Subcutaneous adipose tissue (tissue), 4 donors: ENCODE results near the gene SRGAP1. TPM values are rescaled to one million over a fixed set of nuclear protein-coding genes. Genes with fewer than 3 reads are reported as not detected.

Experiments
- CTCF ChIP-seq: fragments of 450-650 bp; IDR thresholded peaks from one replicate; pipeline ENCODE4 v1.5.1; 2016; ENCODE audit warnings: low read depth, mild to moderate bottlenecking, control low read depth, antibody characterized with exemption, moderate library complexity
- total RNA-seq, 4 donors: library from RNA; depleted of rRNA; stranded (reverse); fragments of >200 nt; gene quantifications; one replicate each; pipeline ENCODE4 v1.1.0, GENCODE V29; 2016

SRGAP1 gene
- total RNA-seq, 4 donors from 2014 or later = 10.0 to 27.2 (median 23.8) TPM

GRCh38 chr12:64170730-64171129 lies 326.2 kb downstream of the SRGAP1 start:
- no peak for TF ChIP-seq CTCF

DNA sequence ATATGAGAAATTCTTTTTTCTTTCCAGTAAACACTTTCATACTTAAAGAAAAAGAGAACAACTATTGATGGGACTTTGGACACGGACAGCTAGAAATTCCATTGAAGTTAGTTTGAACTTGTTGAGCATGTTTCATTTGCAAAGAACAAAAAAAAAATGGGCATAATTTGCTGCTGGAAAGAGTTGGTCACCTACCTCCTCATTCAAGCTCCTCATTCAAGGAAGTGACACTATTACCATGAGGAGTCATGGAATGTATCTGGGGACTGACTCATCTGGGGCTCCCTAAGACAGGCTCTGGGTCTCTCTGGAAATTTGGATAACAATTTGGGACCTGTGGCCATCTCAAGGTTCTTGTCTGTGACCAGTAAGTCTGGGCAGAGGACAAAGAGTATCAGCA lies 327.2 kb downstream of the SRGAP1 start:
- no peak for TF ChIP-seq CTCF

- TF ChIP-seq CTCF = no peak
These were observed 327.9 kb downstream of the SRGAP1 start for GRCh38 chr12:64172143-64172970.

DNA sequence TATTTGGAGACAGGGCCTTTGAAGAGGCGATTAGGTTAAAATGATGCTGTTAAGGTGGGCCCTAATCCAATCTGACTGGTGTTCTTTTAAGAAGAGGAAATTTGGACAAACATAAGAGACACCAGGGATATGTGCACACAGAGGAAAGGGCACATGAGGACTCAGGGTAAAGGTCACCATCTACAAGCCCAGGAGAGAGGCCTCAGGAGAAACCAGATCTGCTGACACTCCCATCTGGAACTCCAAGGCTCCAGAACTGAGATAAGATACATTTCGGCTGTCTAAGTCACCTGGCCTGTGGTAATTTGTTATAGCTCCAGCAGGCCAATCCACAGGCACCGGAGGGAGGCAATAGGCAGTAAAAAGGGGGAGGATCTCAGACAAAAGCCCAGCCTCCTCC lies 329.0 kb downstream of the SRGAP1 start:
- TF ChIP-seq CTCF = no peak

- TF ChIP-seq CTCF = no peak
These were observed 330.9 kb downstream of the SRGAP1 start for GRCh38 chr12:64175254-64175945.

DNA sequence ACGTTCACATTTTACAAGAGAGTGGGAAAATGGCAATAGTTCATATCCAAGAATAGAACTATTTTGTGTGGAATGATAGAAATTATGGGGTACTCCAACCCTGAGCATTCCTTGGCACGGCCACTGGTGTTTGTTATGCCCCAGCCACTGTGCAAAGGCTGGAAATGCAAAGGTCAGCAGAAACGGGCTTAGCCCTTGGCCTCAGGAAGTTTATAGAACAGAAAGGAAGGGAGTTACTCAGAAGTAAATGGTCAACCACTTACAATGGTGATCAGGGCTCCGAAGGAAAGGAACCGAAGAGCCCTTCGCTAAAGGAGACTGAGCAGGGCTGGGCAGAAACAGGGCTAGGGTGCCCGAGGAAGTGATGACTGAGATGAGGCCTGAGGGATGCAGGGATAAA lies 332.5 kb downstream of the SRGAP1 start:
- TF ChIP-seq CTCF = no peak

DNA sequence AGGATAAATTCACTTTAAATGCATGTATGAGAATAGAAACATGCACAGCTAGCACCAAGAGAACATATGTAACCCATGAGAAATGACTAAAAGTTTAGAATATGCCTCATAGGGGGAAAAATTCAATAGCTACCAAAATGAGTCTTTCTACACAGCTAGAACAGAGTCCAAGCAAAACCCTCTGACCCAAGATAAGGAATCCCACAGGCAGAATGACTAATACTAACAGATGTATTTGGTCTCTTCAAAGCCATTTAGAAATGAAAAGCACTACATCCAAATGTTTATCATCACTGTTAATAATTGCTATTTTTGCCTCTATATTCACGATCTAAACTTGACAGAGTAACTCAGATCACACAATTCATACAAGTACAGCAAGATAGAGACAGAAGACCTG lies 333.6 kb downstream of the SRGAP1 start:
- no peak for TF ChIP-seq CTCF
